ENCODE measurements around the gene LYZL4.

The LYZL4 gene

DNA sequence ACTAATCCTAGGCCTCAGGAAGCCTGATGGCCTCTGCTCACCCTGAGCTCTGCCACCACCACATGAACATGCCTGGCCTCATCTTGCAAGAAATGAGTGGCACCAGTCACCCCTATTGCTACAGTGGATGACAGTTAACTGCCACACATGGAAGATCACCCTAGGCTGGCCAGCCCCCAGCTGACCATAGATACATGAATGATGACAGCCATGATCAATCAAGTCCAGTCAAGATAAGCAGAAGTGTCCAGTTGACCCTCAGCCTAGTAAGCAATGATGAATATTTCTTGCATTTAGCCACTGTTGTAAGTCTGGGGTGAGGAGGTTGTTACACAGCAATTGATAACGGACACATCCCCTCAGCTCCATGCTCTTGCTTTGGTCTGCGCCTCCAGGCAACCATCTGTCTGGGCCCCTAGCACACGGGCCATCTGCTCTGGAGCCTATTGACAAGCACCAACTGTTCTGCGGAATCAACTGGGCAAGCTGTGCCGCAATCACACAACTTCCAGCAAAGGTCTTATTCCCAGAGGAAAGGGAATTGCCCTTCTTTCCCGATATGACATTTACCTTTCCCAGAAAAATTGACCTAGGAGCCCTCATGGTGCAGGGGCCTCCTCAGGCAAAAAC is 2.2 kb upstream of the LYZL4 start:
- no peak overlapping the region for H3K4me3 ChIP-seq (ENCODE audit: low read depth, low read length)
- TF ChIP-seq, protein P1, sequence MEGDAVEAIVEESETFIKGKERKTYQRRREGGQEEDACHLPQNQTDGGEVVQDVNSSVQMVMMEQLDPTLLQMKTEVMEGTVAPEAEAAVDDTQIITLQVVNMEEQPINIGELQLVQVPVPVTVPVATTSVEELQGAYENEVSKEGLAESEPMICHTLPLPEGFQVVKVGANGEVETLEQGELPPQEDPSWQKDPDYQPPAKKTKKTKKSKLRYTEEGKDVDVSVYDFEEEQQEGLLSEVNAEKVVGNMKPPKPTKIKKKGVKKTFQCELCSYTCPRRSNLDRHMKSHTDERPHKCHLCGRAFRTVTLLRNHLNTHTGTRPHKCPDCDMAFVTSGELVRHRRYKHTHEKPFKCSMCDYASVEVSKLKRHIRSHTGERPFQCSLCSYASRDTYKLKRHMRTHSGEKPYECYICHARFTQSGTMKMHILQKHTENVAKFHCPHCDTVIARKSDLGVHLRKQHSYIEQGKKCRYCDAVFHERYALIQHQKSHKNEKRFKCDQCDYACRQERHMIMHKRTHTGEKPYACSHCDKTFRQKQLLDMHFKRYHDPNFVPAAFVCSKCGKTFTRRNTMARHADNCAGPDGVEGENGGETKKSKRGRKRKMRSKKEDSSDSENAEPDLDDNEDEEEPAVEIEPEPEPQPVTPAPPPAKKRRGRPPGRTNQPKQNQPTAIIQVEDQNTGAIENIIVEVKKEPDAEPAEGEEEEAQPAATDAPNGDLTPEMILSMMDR (IDR thresholded peaks at IDR 0.05; ENCODE audit: low read depth, low read length, missing control alignments): no peak
- in situ Hi-C loops (cut with HindIII; ENCODE audit: low sequenced_read_pairs): no loop called here
- DNase-seq (ENCODE audit: low read depth): no peak

GRCh38 chr3:42411429-42411828 is 1.0 kb upstream of the LYZL4 start:
- TF ChIP-seq, protein P1 (IDR thresholded peaks at IDR 0.05; ENCODE audit: low read depth, low read length, missing control alignments): no peak
- no peak for DNase-seq (ENCODE audit: low read depth)
- no peak overlapping the region for H3K4me3 ChIP-seq (ENCODE audit: low read depth, low read length)
- in situ Hi-C loops (cut with HindIII; ENCODE audit: low sequenced_read_pairs): no loop called here

- DNase-seq (ENCODE audit: low read depth): no peak
- in situ Hi-C loops (cut with HindIII; ENCODE audit: low sequenced_read_pairs): no loop called here
- H3K4me3 ChIP-seq (ENCODE audit: low read depth, low read length): no peak overlapping the region
- TF ChIP-seq, protein P1 (IDR thresholded peaks at IDR 0.05; ENCODE audit: low read depth, low read length, missing control alignments): no peak
These were observed 2.3 kb downstream of the LYZL4 start for GRCh38 chr3:42408156-42408555.

GRCh38 chr3:42406727-42407450 is 3.5 kb downstream of the LYZL4 start:
- H3K4me3 ChIP-seq (ENCODE audit: low read depth, low read length): no peak overlapping the region
- TF ChIP-seq, protein P1 (IDR thresholded peaks at IDR 0.05; ENCODE audit: low read depth, low read length, missing control alignments): no peak
- no peak for DNase-seq (ENCODE audit: low read depth)
- in situ Hi-C loops (cut with HindIII; ENCODE audit: low sequenced_read_pairs): no loop called here

GRCh38 chr3:42405857-42406256 is 4.6 kb downstream of the LYZL4 start:
- DNase-seq (ENCODE audit: low read depth): no peak
- H3K4me3 ChIP-seq (ENCODE audit: low read depth, low read length): no peak overlapping the region
- TF ChIP-seq, protein P1 (IDR thresholded peaks at IDR 0.05; ENCODE audit: low read depth, low read length, missing control alignments): no peak
- in situ Hi-C loops (cut with HindIII; ENCODE audit: low sequenced_read_pairs): no loop called here

DNA sequence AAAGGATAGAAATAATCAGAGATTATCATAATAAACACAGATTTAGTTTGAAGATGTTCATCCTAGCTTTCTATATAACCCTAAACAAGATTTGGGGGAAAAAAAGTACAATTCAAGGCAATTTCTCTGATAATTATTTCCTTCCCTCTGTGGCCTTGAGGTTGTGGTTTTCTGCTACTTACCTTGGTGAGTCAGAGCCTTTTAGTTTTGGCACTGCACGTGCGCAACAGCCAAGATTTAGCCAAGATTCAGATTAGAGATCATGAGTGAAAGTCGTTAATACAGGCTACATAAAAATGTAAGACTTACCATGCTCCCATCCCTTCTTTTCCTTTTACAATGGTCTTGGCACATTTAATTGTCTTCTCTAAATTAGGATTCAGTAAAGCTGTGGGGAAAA is 6.7 kb downstream of the LYZL4 start:
- in situ Hi-C loops (cut with HindIII; ENCODE audit: low sequenced_read_pairs): no loop called here
- no peak overlapping the region for H3K4me3 ChIP-seq (ENCODE audit: low read depth, low read length)
- TF ChIP-seq, protein P1 (IDR thresholded peaks at IDR 0.05; ENCODE audit: low read depth, low read length, missing control alignments): no peak
- peak; percentile 16 for DNase-seq (ENCODE audit: low read depth)

Measured in astrocyte of the cerebellum (primary cell).